SW480 (cell line): Measurements from ENCODE around the gene TIMELESS.
A peak's percentile ranks its signal among the peaks of the same experiment; 100 is the strongest.
"Not testable (repeated sequence)": the region's sequence is repeated elsewhere in the genome, so short reads cannot be mapped to it uniquely, and the experiment has no call there.

Source experiments
- DNase-seq: peaks from one replicate; pipeline ENCODE4 v3.0.0-alpha.2; 2016; ENCODE audit warnings: low spot score

Gene TIMELESS

GRCh38 chr12:56448860-56449621 lies at the start of gene TIMELESS:
Gene TIMELESS (minus strand): TSS chr12:56449426. CDS start chr12:56434170, 15,256 bp downstream.
- DNase-seq: peak; percentile 89

GRCh38 chr12:56498126-56498902 lies 49.1 kb upstream of the TIMELESS start:
- not testable (repeated sequence) for DNase-seq

- DNase-seq: not testable (repeated sequence)
Observed at GRCh38 chr12:56496704-56497103, 47.5 kb upstream of the TIMELESS start.

GRCh38 chr12:56494481-56494880 lies 45.3 kb upstream of the TIMELESS start:
- DNase-seq: not testable (repeated sequence)

GRCh38 chr12:56494106-56494415 lies 44.8 kb upstream of the TIMELESS start:
- not testable (repeated sequence) for DNase-seq

GRCh38 chr12:56493409-56494105 lies 44.3 kb upstream of the TIMELESS start:
- not testable (repeated sequence) for DNase-seq

- no peak for DNase-seq
Observed at GRCh38 chr12:56490360-56490759, 41.1 kb upstream of the TIMELESS start.

- DNase-seq: peak; percentile 93
Observed at GRCh38 chr12:56488041-56488955, 39.1 kb upstream of the TIMELESS start, which contains the start of gene GLS2. Gene GLS2 (minus strand): TSS chr12:56488161. CDS start chr12:56488118, 43 bp downstream.

GRCh38 chr12:56487448-56488040 lies 38.3 kb upstream of the TIMELESS start:
- peak; percentile 62 for DNase-seq

GRCh38 chr12:56486694-56487093 lies 37.5 kb upstream of the TIMELESS start:
- DNase-seq: no peak

- no peak for DNase-seq
Observed at GRCh38 chr12:56484566-56484965, 35.3 kb upstream of the TIMELESS start.

- no peak for DNase-seq
Observed at GRCh38 chr12:56479625-56480024, 30.4 kb upstream of the TIMELESS start.

- DNase-seq: no peak
Observed at GRCh38 chr12:56477521-56478225, 28.4 kb upstream of the TIMELESS start.

GRCh38 chr12:56476972-56477432 lies 27.8 kb upstream of the TIMELESS start:
- no peak for DNase-seq

- DNase-seq: no peak
Observed at GRCh38 chr12:56476143-56476542, 26.9 kb upstream of the TIMELESS start.

- DNase-seq: no peak
Observed at GRCh38 chr12:56474389-56474788, 25.2 kb upstream of the TIMELESS start.

GRCh38 chr12:56469007-56469930 lies 20.0 kb upstream of the TIMELESS start:
- peak; percentile 57 for DNase-seq

GRCh38 chr12:56468216-56469006 lies 19.2 kb upstream of the TIMELESS start, which contains the start of gene SPRYD4:
Gene SPRYD4 (plus strand): TSS chr12:56468578. CDS start chr12:56468592, 14 bp downstream.
- peak; percentile 93 for DNase-seq
